Measurements from ENCODE around the gene SYNPO. TPM values are rescaled to one million over a fixed set of nuclear protein-coding genes. Genes with fewer than 3 reads are reported as not detected.
A peak's percentile ranks its signal among the peaks of the same experiment; 100 is the strongest.

SYNPO gene
- polyA plus RNA-seq, 1 donor (not counting 4 experiments of a cell fraction or from before 2014, with no cell fraction given): 6.0 TPM

DNA sequence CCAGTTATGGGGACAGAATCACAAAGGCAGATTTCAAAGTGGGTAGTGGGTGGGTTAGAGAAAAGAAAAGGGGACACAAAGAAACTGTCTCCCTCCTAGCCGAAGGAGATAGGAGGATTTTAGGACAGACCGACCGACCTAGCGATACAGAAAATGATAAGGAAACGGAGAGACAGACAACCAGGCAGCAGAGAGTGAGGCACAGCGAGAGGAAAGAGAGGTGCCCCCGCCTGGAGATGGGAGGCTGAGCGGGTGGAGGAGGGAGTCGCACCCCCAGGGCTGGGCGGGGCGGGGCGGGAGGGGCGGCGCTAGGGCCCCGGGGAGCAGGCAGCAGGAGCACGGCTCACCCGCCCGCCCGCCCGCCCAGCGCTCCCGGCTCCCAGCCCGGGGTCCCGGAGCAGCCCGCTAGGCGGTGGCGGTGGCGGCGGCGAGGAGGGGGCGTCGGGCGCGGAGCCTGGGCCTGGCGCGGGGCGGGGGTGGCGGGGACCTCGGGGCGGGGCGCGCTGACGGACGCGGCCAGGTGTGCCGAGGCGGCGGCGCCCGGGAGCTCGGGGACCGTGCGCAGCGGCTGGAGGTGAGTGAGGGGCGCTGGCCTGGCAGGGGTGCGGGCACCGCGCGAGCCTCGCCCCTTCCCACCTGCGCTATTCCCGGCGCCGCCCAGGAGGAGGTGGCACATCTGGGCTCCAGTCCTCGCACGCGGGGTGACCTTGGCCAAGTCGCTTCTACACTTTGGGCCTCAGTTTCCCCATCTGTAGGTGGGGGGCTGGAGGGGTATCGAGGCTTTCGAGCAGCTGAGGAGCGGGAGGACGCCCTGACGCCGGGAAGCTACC, 15.9 kb upstream of the SYNPO start:
- DNase-seq (ENCODE audit: low read depth, low spot score) (no peak), FAIRE-seq (no peak)
- Histone ChIP-seq H3K4me1 (ENCODE audit: control insufficient read depth, extremely low read depth, insufficient read depth, low read length) (peaks cover 27% of the 10 kb centered on the region), H3K9me1 (ENCODE audit: control insufficient read depth, extremely low read depth, insufficient read depth, low read length) (no peaks in the 10 kb centered on the region), H3K27ac (ENCODE audit: control insufficient read depth, insufficient read depth, low read length) (no peak overlapping the region), H4K20me1 (ENCODE audit: control insufficient read depth, extremely low read depth, insufficient read depth, low read length) (no peaks in the 10 kb centered on the region), H3K4me2 (ENCODE audit: control insufficient read depth, extremely low read depth, insufficient read depth, low read depth, low read length) (peak overlapping the region; percentile 87), H3K9me3 (ENCODE audit: control insufficient read depth, low read depth, low read length) (no peaks in the 10 kb centered on the region), H3K4me3 (ENCODE audit: control insufficient read depth in 2 of 3, extremely low read depth in 1 of 3, insufficient read depth in 2 of 3, low read depth in 1 of 3, low read length in 3 of 3) (peak overlapping the region; percentile 66 to 70 (median 66)), H3K9ac (ENCODE audit: control insufficient read depth, extremely low read depth, insufficient read depth, low read length) (peak overlapping the region; percentile 72), H2AFZ (ENCODE audit: control insufficient read depth, low read length) (peak overlapping the region; percentile 61), H3K36me3 (ENCODE audit: control insufficient read depth in 2 of 2, extremely low read depth in 1 of 2, insufficient read depth in 2 of 2, low read length in 2 of 2) (no peaks in the 10 kb centered on the region), H3K27me3 (ENCODE audit: control insufficient read depth, extremely low read depth, insufficient read depth, low read length) (no peaks in the 10 kb centered on the region), H3K79me2 (ENCODE audit: control insufficient read depth, insufficient read depth, low read length) (no peaks in the 10 kb centered on the region)
- dilution Hi-C loops (cut with MboI; ENCODE audit: extremely low pct_ligation_motif_present, low sequenced_read_pairs): no loop called here
- TF ChIP-seq EZH2 (IDR thresholded peaks at IDR 0.05; ENCODE audit: low read length): no peak
- TF ChIP-seq, protein P1, sequence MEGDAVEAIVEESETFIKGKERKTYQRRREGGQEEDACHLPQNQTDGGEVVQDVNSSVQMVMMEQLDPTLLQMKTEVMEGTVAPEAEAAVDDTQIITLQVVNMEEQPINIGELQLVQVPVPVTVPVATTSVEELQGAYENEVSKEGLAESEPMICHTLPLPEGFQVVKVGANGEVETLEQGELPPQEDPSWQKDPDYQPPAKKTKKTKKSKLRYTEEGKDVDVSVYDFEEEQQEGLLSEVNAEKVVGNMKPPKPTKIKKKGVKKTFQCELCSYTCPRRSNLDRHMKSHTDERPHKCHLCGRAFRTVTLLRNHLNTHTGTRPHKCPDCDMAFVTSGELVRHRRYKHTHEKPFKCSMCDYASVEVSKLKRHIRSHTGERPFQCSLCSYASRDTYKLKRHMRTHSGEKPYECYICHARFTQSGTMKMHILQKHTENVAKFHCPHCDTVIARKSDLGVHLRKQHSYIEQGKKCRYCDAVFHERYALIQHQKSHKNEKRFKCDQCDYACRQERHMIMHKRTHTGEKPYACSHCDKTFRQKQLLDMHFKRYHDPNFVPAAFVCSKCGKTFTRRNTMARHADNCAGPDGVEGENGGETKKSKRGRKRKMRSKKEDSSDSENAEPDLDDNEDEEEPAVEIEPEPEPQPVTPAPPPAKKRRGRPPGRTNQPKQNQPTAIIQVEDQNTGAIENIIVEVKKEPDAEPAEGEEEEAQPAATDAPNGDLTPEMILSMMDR (optimal IDR thresholded peaks at IDR 0.05 in 1 of 3, IDR thresholded peaks at IDR 0.05 in 1 of 3, conservative IDR thresholded peaks at IDR 0.05 in 1 of 3; ENCODE audit: extremely low read depth in 1 of 3, insufficient read depth in 2 of 3, low read length in 3 of 3): no peak

DNA sequence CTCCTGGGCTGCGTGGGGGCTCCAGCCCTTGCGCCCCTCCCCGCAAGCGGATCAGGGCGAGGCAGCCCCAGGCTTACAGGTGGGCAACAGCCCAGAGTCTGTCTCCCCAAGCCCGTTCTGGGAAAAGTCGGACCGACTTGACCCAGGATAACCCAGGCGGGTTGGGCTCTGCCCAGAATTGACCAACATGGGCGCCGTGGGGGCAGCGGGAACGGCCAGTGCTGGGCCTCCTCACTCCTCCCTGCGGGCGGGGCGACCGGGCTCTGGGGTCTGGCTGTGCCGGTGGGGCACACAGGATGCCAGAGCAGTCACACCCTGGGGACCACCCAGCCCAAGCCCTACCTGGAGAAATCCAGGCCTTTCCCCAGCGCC, 15.3 kb upstream of the SYNPO start:
- Histone ChIP-seq H3K4me2 (ENCODE audit: control insufficient read depth, extremely low read depth, insufficient read depth, low read depth, low read length) (peak overlapping the region; percentile 87), H3K4me1 (ENCODE audit: control insufficient read depth, extremely low read depth, insufficient read depth, low read length) (peaks cover 27% of the 10 kb centered on the region), H3K9me3 (ENCODE audit: control insufficient read depth, low read depth, low read length) (no peaks in the 10 kb centered on the region), H3K79me2 (ENCODE audit: control insufficient read depth, insufficient read depth, low read length) (no peaks in the 10 kb centered on the region), H3K9me1 (ENCODE audit: control insufficient read depth, extremely low read depth, insufficient read depth, low read length) (no peaks in the 10 kb centered on the region), H3K9ac (ENCODE audit: control insufficient read depth, extremely low read depth, insufficient read depth, low read length) (peak overlapping the region; percentile 72), H3K27ac (ENCODE audit: control insufficient read depth, insufficient read depth, low read length) (no peak overlapping the region), H3K27me3 (ENCODE audit: control insufficient read depth, extremely low read depth, insufficient read depth, low read length) (no peaks in the 10 kb centered on the region), H4K20me1 (ENCODE audit: control insufficient read depth, extremely low read depth, insufficient read depth, low read length) (no peaks in the 10 kb centered on the region), H2AFZ (ENCODE audit: control insufficient read depth, low read length) (peak overlapping the region; percentile 61), H3K36me3 (ENCODE audit: control insufficient read depth in 2 of 2, extremely low read depth in 1 of 2, insufficient read depth in 2 of 2, low read length in 2 of 2) (no peaks in the 10 kb centered on the region), H3K4me3 (ENCODE audit: control insufficient read depth in 2 of 3, extremely low read depth in 1 of 3, insufficient read depth in 2 of 3, low read depth in 1 of 3, low read length in 3 of 3) (peak overlapping the region; percentile 66 to 70 (median 66))
- DNase-seq (ENCODE audit: low read depth, low spot score) (no peak), FAIRE-seq (no peak)
- no peak for TF ChIP-seq EZH2 (IDR thresholded peaks at IDR 0.05; ENCODE audit: low read length)
- TF ChIP-seq, protein P1 (optimal IDR thresholded peaks at IDR 0.05 in 1 of 3, IDR thresholded peaks at IDR 0.05 in 1 of 3, conservative IDR thresholded peaks at IDR 0.05 in 1 of 3; ENCODE audit: extremely low read depth in 1 of 3, insufficient read depth in 2 of 3, low read length in 3 of 3): no peak
- dilution Hi-C loops (cut with MboI; ENCODE audit: extremely low pct_ligation_motif_present, low sequenced_read_pairs): no loop called here
